Inflammatory macrophage treated with lipopolysaccharide for 1 hour (primary cell): ENCODE measurements around the gene STEAP2.
A peak's percentile ranks its signal among the peaks of the same experiment; 100 is the strongest.
"Not testable (repeated sequence)": the region's sequence is repeated elsewhere in the genome, so short reads cannot be mapped to it uniquely, and the experiment has no call there.

Source experiments
- DNase-seq, 2 donors: peaks; one replicate each; pipeline ENCODE4 v3.0.0-alpha.2; 2020 to 2022

Gene STEAP2

GRCh38 chr7:90211391-90212148 lies at the start of gene STEAP2:
Gene STEAP2 (plus strand): TSS chr7:90211740. CDS start chr7:90225083, 13,343 bp downstream.
- peak; percentile 19 to 26 for DNase-seq

- DNase-seq, result no peak
These were observed 48.0 kb upstream of the STEAP2 start for GRCh38 chr7:90163534-90163933.

- no peak for DNase-seq
These were observed 45.8 kb upstream of the STEAP2 start for GRCh38 chr7:90165724-90166123.

GRCh38 chr7:90166153-90166552 lies 45.4 kb upstream of the STEAP2 start:
- no peak for DNase-seq

GRCh38 chr7:90167361-90167760 lies 44.2 kb upstream of the STEAP2 start:
- DNase-seq, result no peak

GRCh38 chr7:90169891-90170290 lies 41.6 kb upstream of the STEAP2 start:
- DNase-seq, result no peak

- no peak for DNase-seq
These were observed 39.4 kb upstream of the STEAP2 start for GRCh38 chr7:90172121-90172520.

- DNase-seq, result no peak
These were observed 38.9 kb upstream of the STEAP2 start for GRCh38 chr7:90172624-90173023.

GRCh38 chr7:90173127-90173844 lies 38.3 kb upstream of the STEAP2 start:
- DNase-seq, result no peak

GRCh38 chr7:90175667-90176066 lies 35.9 kb upstream of the STEAP2 start:
- DNase-seq, result no peak

GRCh38 chr7:90176195-90176594 lies 35.3 kb upstream of the STEAP2 start:
- no peak for DNase-seq

GRCh38 chr7:90178166-90178565 lies 33.4 kb upstream of the STEAP2 start:
- no peak for DNase-seq

- peak; percentile 70 to 79 for DNase-seq
These were observed 32.8 kb upstream of the STEAP2 start for GRCh38 chr7:90178679-90179278.

GRCh38 chr7:90180011-90180585 lies 31.4 kb upstream of the STEAP2 start:
- DNase-seq, result peak in 1 of 2 donors; percentile 3

GRCh38 chr7:90180649-90181048 lies 30.9 kb upstream of the STEAP2 start:
- peak in 1 of 2 donors; percentile 5 for DNase-seq

- no peak for DNase-seq
These were observed 30.1 kb upstream of the STEAP2 start for GRCh38 chr7:90181485-90181884.

GRCh38 chr7:90186290-90186689 lies 25.2 kb upstream of the STEAP2 start:
- not testable (repeated sequence) for DNase-seq

- DNase-seq, result no peak
These were observed 24.0 kb upstream of the STEAP2 start for GRCh38 chr7:90187507-90188050.

GRCh38 chr7:90188281-90188680 lies 23.3 kb upstream of the STEAP2 start:
- no peak for DNase-seq

- DNase-seq, result no peak
These were observed 20.5 kb upstream of the STEAP2 start for GRCh38 chr7:90190995-90191394.

GRCh38 chr7:90191648-90192047 lies 19.9 kb upstream of the STEAP2 start:
- DNase-seq, result no peak

GRCh38 chr7:90192876-90193750 lies 18.4 kb upstream of the STEAP2 start:
- no peak for DNase-seq
